AG04450 (cell line): Measurements from ENCODE around the gene TLDC2. TPM values are rescaled to one million over a fixed set of nuclear protein-coding genes. Genes with fewer than 3 reads are reported as not detected.

Experiments
- CTCF ChIA-PET: fragments of 300-600, 350-600 bp; formaldehyde crosslinking; extraction: SDS; loops from one replicate; lab custom pipeline; 2022; ENCODE audit warnings: antibody characterized with exemption, inconsistent platforms; lab: Charles Lee
- POLR2A ChIA-PET: fragments of 350-600 bp; formaldehyde crosslinking; extraction: SDS; loops from one replicate; lab custom pipeline; 2021; ENCODE audit warnings: antibody characterized with exemption, inconsistent platforms; lab: Yijun Ruan, JAX
- DNase-seq: peaks from one replicate; pipeline ENCODE4 v3.0.0-alpha.2; 2011; ENCODE audit warnings: low read depth, low spot score
- H3K27ac ChIP-seq: one replicate; pipeline ENCODE4 v1.5.1; 2012; ENCODE audit warnings: low read depth, low read length, control low read depth
- H3K27me3 ChIP-seq: one replicate; pipeline ENCODE4 v1.6.0; 2012; ENCODE audit warnings: low read length; ENCODE audit not compliant: control insufficient read depth, insufficient read depth
- H3K4me3 ChIP-seq: 2 replicates; pipeline ENCODE4 v1.5.1; 2011; ENCODE audit warnings: mild to moderate bottlenecking, low read depth, low read length, control low read depth
- H3K9me3 ChIP-seq: 2 replicates; pipeline ENCODE4 v1.5.1; 2012; ENCODE audit warnings: low read length; ENCODE audit not compliant: control insufficient read depth, insufficient read depth
- CTCF ChIP-seq: IDR thresholded peaks from 2 replicates; pipeline ENCODE4 v1.5.1; 2011; ENCODE audit warnings: low read depth, low read length, control low read depth, inconsistent platforms
- polyA plus RNA-seq: library from polyadenylated mRNA; depleted of rRNA; stranded (reverse); fragments of >200 nt; gene quantifications from 2 replicates; pipeline ENCODE4 v1.2.3, GENCODE V29; 2011

Gene TLDC2
- polyA plus RNA-seq, 1 experiment: 0.57 TPM

GRCh38 chr20:36847009-36847709 lies 28.8 kb upstream of the TLDC2 start:
- TF ChIP-seq CTCF: no peak
- POLR2A ChIA-PET: interaction anchor here (2.1 to 2.8 kb wide), 4 partner anchors 11 to 73 kb away, joined by 5 to 18 read pairs (median 9); partner anchors contain the start of gene DSN1
- CTCF ChIA-PET: interaction anchor here (0.5 to 3.5 kb wide), 8 partner anchors 10 to 709 kb away, joined by 3 to 15 read pairs (median 4); a partner anchor contains a TSS
- peaks cover 13% of the 10 kb centered on the region for H3K9me3 ChIP-seq
- no peaks in the 10 kb centered on the region for H3K27me3 ChIP-seq
- DNase-seq: peak; percentile 52
- H3K4me3 ChIP-seq: no peak overlapping the region
- H3K27ac ChIP-seq: peak overlapping the region; percentile 98

- TF ChIP-seq CTCF: no peak
- ChIA-PET POLR2A (interaction anchor here (0.7 to 2.8 kb wide), 6 partner anchors 10 to 79 kb away, joined by 3 to 18 read pairs (median 9); partner anchors contain the start of gene DSN1), CTCF (interaction anchor here (0.5 to 3.5 kb wide), 10 partner anchors 10 to 709 kb away, joined by 3 to 15 read pairs (median 4); a partner anchor contains a TSS)
- no peak overlapping the region for H3K4me3 ChIP-seq
- DNase-seq: no peak
- peak overlapping the region; percentile 98 for H3K27ac ChIP-seq
- peaks cover 14% of the 10 kb centered on the region for H3K9me3 ChIP-seq
- H3K27me3 ChIP-seq: no peaks in the 10 kb centered on the region
Measured at GRCh38 chr20:36847710-36848040, 28.3 kb upstream of the TLDC2 start.

GRCh38 chr20:36848078-36848660 lies 27.8 kb upstream of the TLDC2 start:
- POLR2A ChIA-PET: interaction anchor here (0.6 to 2.8 kb wide), 7 partner anchors 8 to 79 kb away, joined by 3 to 18 read pairs (median 9); partner anchors contain the start of gene DSN1
- DNase-seq: peak; percentile 83
- Histone ChIP-seq H3K27ac (peak overlapping the region; percentile 98), H3K27me3 (no peaks in the 10 kb centered on the region), H3K9me3 (peaks cover 14% of the 10 kb centered on the region), H3K4me3 (peak overlapping the region; percentile 17; the same call in 1 of the 2 replicates)
- CTCF ChIA-PET: interaction anchor here (0.5 to 3.5 kb wide), 9 partner anchors 10 to 710 kb away, joined by 3 to 15 read pairs (median 3); a partner anchor contains a TSS
- TF ChIP-seq CTCF: no peak

GRCh38 chr20:36848677-36849076 lies 27.3 kb upstream of the TLDC2 start:
- no peak overlapping the region for H3K4me3 ChIP-seq
- no peaks in the 10 kb centered on the region for H3K27me3 ChIP-seq

More at GRCh38 chr20:36848677-36849076, 27.3 kb upstream of the TLDC2 start:
- POLR2A ChIA-PET: interaction anchor here (0.6 to 2.8 kb wide), 5 partner anchors 8 to 15 kb away, joined by 3 to 18 read pairs (median 9); a partner anchor contains a TSS
- H3K27ac ChIP-seq: peak overlapping the region; percentile 98
- TF ChIP-seq CTCF: no peak
- peaks cover 14% of the 10 kb centered on the region for H3K9me3 ChIP-seq
- DNase-seq: no peak
- CTCF ChIA-PET: interaction anchor here (1.1 to 3.5 kb wide), 4 partner anchors 9 to 94 kb away, joined by 4 to 15 read pairs (median 6); no protein-coding TSS in a partner anchor
